GM06990 (cell line): ENCODE data around the gene ATP5F1D.

ENCODE experiments used
- DNase-seq: peaks from one replicate; pipeline ENCODE4 v3.0.0-alpha.2; 2011; ENCODE audit not compliant: insufficient read length; ENCODE audit errors: extremely low read depth
- H3K27me3 ChIP-seq: replicated peaks from 2 replicates; pipeline ENCODE4 v1.6.0; 2011; ENCODE audit warnings: low read length; ENCODE audit not compliant: control insufficient read depth, insufficient read depth
- H3K36me3 ChIP-seq: 2 replicates; pipeline ENCODE4 v1.5.1; 2011; ENCODE audit warnings: low read length; ENCODE audit not compliant: control insufficient read depth, insufficient read depth
- H3K4me3 ChIP-seq: replicated peaks from 2 replicates; pipeline ENCODE4 v1.5.1; 2011; ENCODE audit warnings: low read depth, mild to moderate bottlenecking, control low read depth, low read length
- CTCF ChIP-seq: IDR thresholded peaks from 2 replicates; pipeline ENCODE4 v1.5.1; 2011; ENCODE audit warnings: low read length, control low read depth, mild to moderate bottlenecking, inconsistent platforms; ENCODE audit not compliant: insufficient read depth, poor library complexity, severe bottlenecking

ATP5F1D gene

GRCh38 chr19:1227304-1228054 is 14.1 kb upstream of the ATP5F1D start:
- no peak for DNase-seq
- H3K36me3 ChIP-seq = peaks cover 14% of the 10 kb centered on the region
- TF ChIP-seq CTCF = no peak
- H3K27me3 ChIP-seq = no peaks in the 10 kb centered on the region
- H3K4me3 ChIP-seq = no peak overlapping the region

- no peak overlapping the region for H3K4me3 ChIP-seq
- peaks cover 9% of the 10 kb centered on the region for H3K36me3 ChIP-seq
- no peaks in the 10 kb centered on the region for H3K27me3 ChIP-seq
- DNase-seq = no peak
- TF ChIP-seq CTCF = no peak
Measured at GRCh38 chr19:1228161-1228957, 13.2 kb upstream of the ATP5F1D start.

GRCh38 chr19:1229056-1229923 is 12.3 kb upstream of the ATP5F1D start:
- peaks cover 5% of the 10 kb centered on the region for H3K36me3 ChIP-seq

GRCh38 chr19:1229924-1230782 is 11.4 kb upstream of the ATP5F1D start:
- Histone ChIP-seq H3K4me3 (no peak overlapping the region), H3K27me3 (no peaks in the 10 kb centered on the region), H3K36me3 (peaks cover 2% of the 10 kb centered on the region)
- no peak for DNase-seq
- TF ChIP-seq CTCF = no peak

More at GRCh38 chr19:1229056-1229923, 12.3 kb upstream of the ATP5F1D start:
- DNase-seq = no peak
- Histone ChIP-seq H3K4me3 (no peak overlapping the region), H3K27me3 (no peaks in the 10 kb centered on the region)
- no peak for TF ChIP-seq CTCF
